Keratinocyte (primary cell): ENCODE data around the gene PFDN5. TPM values are rescaled to one million over a fixed set of nuclear protein-coding genes. Genes with fewer than 3 reads are reported as not detected.

Source experiments
- DNase-seq: peaks from one replicate; pipeline ENCODE4 v3.0.0-alpha.2; 2011; ENCODE audit warnings: low read depth, missing footprints, low spot score
- FAIRE-seq: peaks from 2 replicates; lab custom pipeline; 2011; peaks lifted over from hg19 to GRCh38; lab: Jason Lieb, UNC
- H2AFZ ChIP-seq: 2 replicates; pipeline ENCODE4 v1.6.0; 2012; ENCODE audit warnings: low read length, control low read depth, inconsistent platforms; ENCODE audit not compliant: control insufficient read depth
- H3K27ac ChIP-seq: 2 replicates; pipeline ENCODE4 v1.5.1; 2011; ENCODE audit warnings: low read length; ENCODE audit not compliant: control insufficient read depth, insufficient read depth
- H3K27me3 ChIP-seq: 3 replicates; pipeline ENCODE4 v1.6.0; 2011; ENCODE audit warnings: low read length; ENCODE audit not compliant: control insufficient read depth, insufficient read depth; ENCODE audit errors: extremely low read depth
- H3K36me3 ChIP-seq, 2 experiments: 2 replicates in 1 of 2; 3 replicates in 1 of 2; pipeline ENCODE4 v1.5.1; 2011; ENCODE audit warnings: low read length in 2 of 2, mild to moderate bottlenecking in 1 of 2; ENCODE audit not compliant: control insufficient read depth in 2 of 2, insufficient read depth in 2 of 2; ENCODE audit errors: extremely low read depth in 1 of 2
- H3K4me1 ChIP-seq: 3 replicates; pipeline ENCODE4 v1.5.1; 2011; ENCODE audit warnings: low read length; ENCODE audit not compliant: control insufficient read depth, insufficient read depth; ENCODE audit errors: extremely low read depth
- H3K4me2 ChIP-seq: 3 replicates; pipeline ENCODE4 v1.6.0; 2011; ENCODE audit warnings: low read depth, low read length; ENCODE audit not compliant: control insufficient read depth, insufficient read depth; ENCODE audit errors: extremely low read depth
- H3K4me3 ChIP-seq, 3 experiments: fragments of 200-600 bp in 1 of 3; sonication (generic) in 1 of 3; 2 replicates in 2 of 3; 3 replicates in 1 of 3; pipeline ENCODE4 v1.5.1; 2011 to 2016; ENCODE audit warnings: low read length in 3 of 3, mild to moderate bottlenecking in 3 of 3, control low read depth in 2 of 3, inconsistent platforms in 1 of 3, low read depth in 1 of 3, mixed read lengths in 1 of 3, mixed run types in 1 of 3, moderate library complexity in 1 of 3; ENCODE audit not compliant: control insufficient read depth in 2 of 3, insufficient read depth in 2 of 3; ENCODE audit errors: extremely low read depth in 1 of 3
- H3K79me2 ChIP-seq: 2 replicates; pipeline ENCODE4 v1.6.0; 2012; ENCODE audit warnings: low read length; ENCODE audit not compliant: control insufficient read depth, insufficient read depth
- H3K9ac ChIP-seq: 3 replicates; pipeline ENCODE4 v1.6.0; 2011; ENCODE audit warnings: low read length; ENCODE audit not compliant: control insufficient read depth, insufficient read depth; ENCODE audit errors: extremely low read depth
- H3K9me1 ChIP-seq: 3 replicates; pipeline ENCODE4 v1.6.0; 2011; ENCODE audit warnings: low read length; ENCODE audit not compliant: control insufficient read depth, insufficient read depth; ENCODE audit errors: extremely low read depth
- H3K9me3 ChIP-seq: 2 replicates; pipeline ENCODE4 v1.5.1; 2012; ENCODE audit warnings: low read depth, low read length; ENCODE audit not compliant: control insufficient read depth
- H4K20me1 ChIP-seq: 3 replicates; pipeline ENCODE4 v1.6.0; 2011; ENCODE audit warnings: low read length; ENCODE audit not compliant: control insufficient read depth, insufficient read depth; ENCODE audit errors: extremely low read depth
- EZH2 ChIP-seq: IDR thresholded peaks from one replicate; pipeline ENCODE4 v1.6.1; 2012; ENCODE audit warnings: inconsistent platforms, mild to moderate bottlenecking, low read length, moderate library complexity
- dilution Hi-C: fragments of 300-500 bp; cut with MboI; formaldehyde crosslinking; loops from one replicate; pipeline ENCODE4 v1.7.0; 2020; ENCODE audit warnings: low sequenced_read_pairs; ENCODE audit not compliant: extremely low pct_ligation_motif_present
- polyA plus RNA-seq, 5 experiments: library from polyadenylated mRNA; depleted of rRNA in 3 of 5; stranded (reverse) in 3 of 5; stranded (forward) in 1 of 5; unstranded in 1 of 5; fragments of >200 nt; gene quantifications; 1 replicate in 1 of 5; 2 replicates in 3 of 5; 3 replicates in 1 of 5; pipeline versions ENCODE4 v1.2.1 to v1.2.3, GENCODE V29; 2011 to 2012; ENCODE audit warnings: missing spikeins in 2 of 5, low read depth in 1 of 5, low replicate concordance in 1 of 5
- TF ChIP-seq, protein P1 (sequence below), 3 experiments: IDR thresholded peaks in 1 of 3; conservative IDR thresholded peaks in 1 of 3; optimal IDR thresholded peaks in 1 of 3; 2 replicates in 2 of 3; 3 replicates in 1 of 3; pipeline versions ENCODE3 to v1.5.1; 2011; ENCODE audit warnings: low read length in 3 of 3, mild to moderate bottlenecking in 3 of 3, moderate library complexity in 2 of 3, control low read depth in 1 of 3, inconsistent platforms in 1 of 3; ENCODE audit not compliant: insufficient read depth in 2 of 3; ENCODE audit errors: extremely low read depth in 1 of 3

Gene PFDN5
- polyA plus RNA-seq, 1 donor (not counting 4 experiments of a cell fraction or from before 2014, with no cell fraction given): 659 TPM

DNA sequence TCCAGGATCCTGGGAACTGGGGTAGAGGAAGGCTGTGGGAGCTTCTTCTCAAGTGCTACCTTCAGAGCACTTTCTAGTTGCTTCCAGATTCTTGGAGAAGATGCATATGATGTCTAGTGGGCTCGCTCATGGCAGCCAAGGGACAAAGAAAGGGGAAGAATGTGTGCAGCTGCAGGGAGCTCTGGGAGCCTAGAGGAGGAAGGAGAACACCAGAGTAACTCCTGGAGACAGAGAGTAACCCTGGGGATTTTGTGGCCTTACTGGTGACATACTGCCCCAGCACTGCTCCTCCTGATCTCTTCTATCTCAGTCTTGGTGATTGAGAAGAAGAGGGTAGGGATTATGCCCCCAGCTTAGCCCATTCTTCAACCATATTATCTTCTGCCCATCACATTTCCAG, 51.1 kb downstream of the PFDN5 start:
- no peaks in the 10 kb centered on the region for H4K20me1 ChIP-seq
- no peak for DNase-seq
- H3K9ac ChIP-seq: no peak overlapping the region
- H3K27me3 ChIP-seq: no peaks in the 10 kb centered on the region
- no peaks in the 10 kb centered on the region for H3K9me3 ChIP-seq
- H3K27ac ChIP-seq: no peak overlapping the region
- H3K36me3 ChIP-seq: no peaks in the 10 kb centered on the region
- H2AFZ ChIP-seq: no peak overlapping the region
- FAIRE-seq: no peak
- H3K4me1 ChIP-seq: peaks cover 4% of the 10 kb centered on the region
- no peak overlapping the region for H3K4me2 ChIP-seq
- TF ChIP-seq, protein P1, sequence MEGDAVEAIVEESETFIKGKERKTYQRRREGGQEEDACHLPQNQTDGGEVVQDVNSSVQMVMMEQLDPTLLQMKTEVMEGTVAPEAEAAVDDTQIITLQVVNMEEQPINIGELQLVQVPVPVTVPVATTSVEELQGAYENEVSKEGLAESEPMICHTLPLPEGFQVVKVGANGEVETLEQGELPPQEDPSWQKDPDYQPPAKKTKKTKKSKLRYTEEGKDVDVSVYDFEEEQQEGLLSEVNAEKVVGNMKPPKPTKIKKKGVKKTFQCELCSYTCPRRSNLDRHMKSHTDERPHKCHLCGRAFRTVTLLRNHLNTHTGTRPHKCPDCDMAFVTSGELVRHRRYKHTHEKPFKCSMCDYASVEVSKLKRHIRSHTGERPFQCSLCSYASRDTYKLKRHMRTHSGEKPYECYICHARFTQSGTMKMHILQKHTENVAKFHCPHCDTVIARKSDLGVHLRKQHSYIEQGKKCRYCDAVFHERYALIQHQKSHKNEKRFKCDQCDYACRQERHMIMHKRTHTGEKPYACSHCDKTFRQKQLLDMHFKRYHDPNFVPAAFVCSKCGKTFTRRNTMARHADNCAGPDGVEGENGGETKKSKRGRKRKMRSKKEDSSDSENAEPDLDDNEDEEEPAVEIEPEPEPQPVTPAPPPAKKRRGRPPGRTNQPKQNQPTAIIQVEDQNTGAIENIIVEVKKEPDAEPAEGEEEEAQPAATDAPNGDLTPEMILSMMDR (optimal IDR thresholded peaks at IDR 0.05 in 1 of 3, IDR thresholded peaks at IDR 0.05 in 1 of 3, conservative IDR thresholded peaks at IDR 0.05 in 1 of 3; ENCODE audit: extremely low read depth in 1 of 3, insufficient read depth in 2 of 3, low read length in 3 of 3): no peak
- no peak for TF ChIP-seq EZH2
- no peaks in the 10 kb centered on the region for H3K9me1 ChIP-seq
- H3K4me3 ChIP-seq: no peak overlapping the region
- dilution Hi-C loops: no loop called here
- no peaks in the 10 kb centered on the region for H3K79me2 ChIP-seq

DNA sequence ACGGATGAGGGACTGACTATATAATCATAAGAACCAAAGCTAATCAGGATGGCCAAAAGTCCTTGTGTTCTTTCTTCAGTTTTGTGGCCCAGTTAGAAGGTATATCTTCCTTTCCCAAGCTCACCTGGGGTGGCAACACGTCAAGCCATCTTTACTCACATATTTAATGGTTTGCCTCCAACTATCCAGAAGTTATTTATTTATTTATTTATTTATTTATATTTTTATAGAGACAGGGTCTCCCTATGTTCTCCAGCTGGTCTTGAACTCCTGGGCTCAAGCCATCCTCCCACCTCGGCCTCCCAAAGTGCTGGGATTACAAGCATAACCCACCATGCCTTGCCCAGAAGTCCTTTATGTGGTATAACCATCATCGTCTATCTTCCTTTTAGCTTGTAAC, 52.6 kb downstream of the PFDN5 start:
- Histone ChIP-seq H3K36me3 (no peaks in the 10 kb centered on the region), H3K9ac (no peak overlapping the region), H3K4me2 (no peak overlapping the region), H3K9me3 (no peaks in the 10 kb centered on the region), H4K20me1 (no peaks in the 10 kb centered on the region), H3K4me3 (no peak overlapping the region), H3K27ac (no peak overlapping the region), H3K79me2 (no peaks in the 10 kb centered on the region), H3K9me1 (no peaks in the 10 kb centered on the region), H3K27me3 (no peaks in the 10 kb centered on the region), H3K4me1 (peaks cover 10% of the 10 kb centered on the region), H2AFZ (no peak overlapping the region)
- no peak for TF ChIP-seq EZH2
- TF ChIP-seq, protein P1 (optimal IDR thresholded peaks at IDR 0.05 in 1 of 3, IDR thresholded peaks at IDR 0.05 in 1 of 3, conservative IDR thresholded peaks at IDR 0.05 in 1 of 3; ENCODE audit: extremely low read depth in 1 of 3, insufficient read depth in 2 of 3, low read length in 3 of 3): no peak
- DNase-seq: no peak
- no peak for FAIRE-seq
- dilution Hi-C loops: no loop called here

Other genes starting within 250 kb of the PFDN5 start
- 0.72 to 1.1 TPM (median 0.80 TPM) in 3 replicates for gene TNS2, start 245.5 kb upstream of the PFDN5 start, polyA plus RNA-seq
- 27.5 to 34.2 TPM (median 32.4 TPM) in 3 replicates for gene SPRYD3, start 216.2 kb upstream of the PFDN5 start, polyA plus RNA-seq
- gene IGFBP6, start 197.9 kb upstream of the PFDN5 start, polyA plus RNA-seq: 30.1 to 44.9 TPM (median 44.7 TPM) in 3 replicates
- 0.08 TPM in 1 of 3 replicates, not detected in the others for gene SOAT2, start 192.1 kb upstream of the PFDN5 start, polyA plus RNA-seq
- 6.5 to 11.8 TPM (median 10.3 TPM) in 3 replicates for gene ZNF740, start 114.8 kb upstream of the PFDN5 start, polyA plus RNA-seq
- 7.9 to 29.5 TPM (median 19.5 TPM) in 3 replicates for gene CSAD, start 114.6 kb upstream of the PFDN5 start, polyA plus RNA-seq
- gene ITGB7, start 88.3 kb upstream of the PFDN5 start, polyA plus RNA-seq: 0.58 to 2.4 TPM (median 0.83 TPM) in 3 replicates
- 26.4 to 31.5 TPM (median 30.9 TPM) in 3 replicates for gene RARG, start 63.3 kb upstream of the PFDN5 start, polyA plus RNA-seq
- gene ESPL1, start 27.2 kb upstream of the PFDN5 start, polyA plus RNA-seq: 0.80 to 3.7 TPM (median 3.7 TPM) in 3 replicates
- 24.2 to 31.9 TPM (median 27.2 TPM) in 3 replicates for gene MYG1, start 4.2 kb downstream of the PFDN5 start, polyA plus RNA-seq
- 42.1 to 58.3 TPM (median 42.3 TPM) in 3 replicates for gene AAAS, start 26.1 kb downstream of the PFDN5 start, polyA plus RNA-seq
- not detected in 3 replicates for gene SP7, start 40.8 kb downstream of the PFDN5 start, polyA plus RNA-seq
- gene SP1, start 84.6 kb downstream of the PFDN5 start, polyA plus RNA-seq: 30.7 to 34.5 TPM (median 31.2 TPM) in 3 replicates
- gene AMHR2, start 128.3 kb downstream of the PFDN5 start, polyA plus RNA-seq: 0.04 TPM in 1 of 3 replicates, not detected in the others
- gene PRR13, start 146.2 kb downstream of the PFDN5 start, polyA plus RNA-seq: 81.1 to 128 TPM (median 104 TPM) in 3 replicates
- 179 to 329 TPM (median 238 TPM) in 3 replicates for gene PCBP2, start 156.6 kb downstream of the PFDN5 start, polyA plus RNA-seq
- 8.7 to 21.8 TPM (median 13.4 TPM) in 3 replicates for gene MAP3K12, start 203.9 kb downstream of the PFDN5 start, polyA plus RNA-seq
- 21.0 to 30.3 TPM (median 28.4 TPM) in 3 replicates for gene TARBP2, start 205.7 kb downstream of the PFDN5 start, polyA plus RNA-seq
- not detected in 3 replicates for gene NPFF, start 211.9 kb downstream of the PFDN5 start, polyA plus RNA-seq